ENCODE data around the gene FBXO31. TPM values are rescaled to one million over a fixed set of nuclear protein-coding genes. Genes with fewer than 3 reads are reported as not detected.

FBXO31 gene
- total and polyA plus RNA-seq, 2 donors (not counting 1 experiment from before 2014, with no cell fraction given) = 17.8 to 32.9 TPM

GRCh38 chr16:87368029-87368770, 15.4 kb downstream of the FBXO31 start:
- H3K9ac ChIP-seq (ENCODE audit: low read length) = no peak overlapping the region
- peaks cover 0 to 15% of the 10 kb centered on the region in 2 experiments for H3K36me3 ChIP-seq (replicated peaks in 1 of 2; ENCODE audit: control extremely low read depth in 1 of 2, control insufficient read depth in 1 of 2, extremely low read depth in 1 of 2, insufficient read depth in 2 of 2, low read length in 1 of 2)
- ChIA-PET CTCF (interaction anchor here (1.8 kb wide), 1 partner anchor 26 kb away, joined by 4 read pairs; no protein-coding TSS in a partner anchor), POLR2A (interaction anchor here (0.8 kb wide), 1 partner anchor 21 kb away, joined by 6 read pairs; no protein-coding TSS in a partner anchor)
- ATAC-seq (ENCODE audit: low read depth) (peak; percentile 58), DNase-seq (peak; percentile 35)
- WGBS (ENCODE audit: insufficient coverage) = no CpG with 5 or more reads among the region's 5 CpGs
- H3K79me2 ChIP-seq (ENCODE audit: control insufficient read depth, insufficient read depth, low read length) = peaks cover 91% of the 10 kb centered on the region
- H3K27me3 ChIP-seq (replicated peaks in 1 of 4; ENCODE audit: control extremely low read depth in 1 of 4, control insufficient read depth in 3 of 4, insufficient read depth in 4 of 4, low read length in 3 of 4) = no peaks in the 10 kb centered on the region
- peaks cover 6 to 11% of the 10 kb centered on the region in 2 donors for H3K4me1 ChIP-seq (ENCODE audit: control insufficient read depth in 2 of 2, insufficient read depth in 2 of 2, low read length in 2 of 2)
- Mint-ChIP-seq H3K9me3 (ENCODE audit: insufficient read depth) (no peaks in the 10 kb centered on the region), H3K4me3 (peak overlapping the region; percentile 16), H3K27me3 (no peaks in the 10 kb centered on the region), H3K27ac (no peak overlapping the region), H3K4me1 (peaks cover 22% of the 10 kb centered on the region)
- no peaks in the 10 kb centered on the region for H3K9me3 ChIP-seq (ENCODE audit: control extremely low read depth in 1 of 3, control insufficient read depth in 2 of 3, insufficient read depth in 1 of 3, low read length in 2 of 3)
- no peak overlapping the region for H3K4me3 ChIP-seq (ENCODE audit: control extremely low read depth in 1 of 5, extremely low read depth in 1 of 5, insufficient read depth in 1 of 5, low read depth in 2 of 5, low read length in 4 of 5)
- intact Hi-C loops (cut with micrococcal nuclease) = no loop called here
- H4K20me1 ChIP-seq (ENCODE audit: control insufficient read depth, insufficient read depth, low read length, poor library complexity, severe bottlenecking) = peaks cover 91% of the 10 kb centered on the region
- no peak overlapping the region for H3K27ac ChIP-seq (ENCODE audit: low read length in 2 of 2)
- TF ChIP-seq CTCF (IDR thresholded peaks at IDR 0.05) = no peak
- TF ChIP-seq EZH2 (IDR thresholded peaks at IDR 0.05; ENCODE audit: borderline replicate concordance, insufficient read depth, low read depth, low read length, poor library complexity, severe bottlenecking) = no peak
- peak overlapping the region; percentile 9 for H3K4me2 ChIP-seq (replicated peaks; ENCODE audit: low read depth, low read length, poor library complexity, severe bottlenecking)
- no peak overlapping the region for H2AFZ ChIP-seq (ENCODE audit: insufficient read depth, low read depth, low read length, poor library complexity, severe bottlenecking)

- no peak for DNase-seq
- TF ChIP-seq CTCF (IDR thresholded peaks at IDR 0.05) (no peak), EZH2 (IDR thresholded peaks at IDR 0.05; ENCODE audit: borderline replicate concordance, insufficient read depth, low read depth, low read length, poor library complexity, severe bottlenecking) (no peak)
- H3K4me3 ChIP-seq (ENCODE audit: control extremely low read depth in 1 of 5, extremely low read depth in 1 of 5, insufficient read depth in 1 of 5, low read depth in 2 of 5, low read length in 4 of 5) = no peak overlapping the region
- Mint-ChIP-seq H3K4me1 (peaks cover 22% of the 10 kb centered on the region), H3K27me3 (no peaks in the 10 kb centered on the region), H3K27ac (no peak overlapping the region), H3K4me3 (no peak overlapping the region), H3K9me3 (ENCODE audit: insufficient read depth) (no peaks in the 10 kb centered on the region)
- peaks cover 0 to 15% of the 10 kb centered on the region in 2 experiments for H3K36me3 ChIP-seq (replicated peaks in 1 of 2; ENCODE audit: control extremely low read depth in 1 of 2, control insufficient read depth in 1 of 2, extremely low read depth in 1 of 2, insufficient read depth in 2 of 2, low read length in 1 of 2)
- ChIA-PET CTCF (no interaction called here), POLR2A (no interaction called here)
- peaks cover 6 to 11% of the 10 kb centered on the region in 2 donors for H3K4me1 ChIP-seq (ENCODE audit: control insufficient read depth in 2 of 2, insufficient read depth in 2 of 2, low read length in 2 of 2)
- H3K4me2 ChIP-seq (replicated peaks; ENCODE audit: low read depth, low read length, poor library complexity, severe bottlenecking) = no peak overlapping the region
- H4K20me1 ChIP-seq (ENCODE audit: control insufficient read depth, insufficient read depth, low read length, poor library complexity, severe bottlenecking) = peaks cover 87% of the 10 kb centered on the region
- no peak overlapping the region for H3K27ac ChIP-seq (ENCODE audit: low read length in 2 of 2)
- H2AFZ ChIP-seq (ENCODE audit: insufficient read depth, low read depth, low read length, poor library complexity, severe bottlenecking) = no peak overlapping the region
- no peak overlapping the region for H3K9ac ChIP-seq (ENCODE audit: low read length)
- intact Hi-C loops (cut with micrococcal nuclease) = no loop called here
- WGBS (ENCODE audit: insufficient coverage) = 97% methylated on average over 9 of the region's 9 CpGs
- no peak for ATAC-seq (ENCODE audit: low read depth)
- H3K27me3 ChIP-seq (replicated peaks in 1 of 4; ENCODE audit: control extremely low read depth in 1 of 4, control insufficient read depth in 3 of 4, insufficient read depth in 4 of 4, low read length in 3 of 4) = no peaks in the 10 kb centered on the region
- H3K9me3 ChIP-seq (ENCODE audit: control extremely low read depth in 1 of 3, control insufficient read depth in 2 of 3, insufficient read depth in 1 of 3, low read length in 2 of 3) = no peaks in the 10 kb centered on the region
- peaks cover 89% of the 10 kb centered on the region for H3K79me2 ChIP-seq (ENCODE audit: control insufficient read depth, insufficient read depth, low read length)
Observed at GRCh38 chr16:87367529-87367928, 16.0 kb downstream of the FBXO31 start.
